Muscle of leg (tissue), 16 donors: ENCODE measurements around the gene HARBI1. TPM values are rescaled to one million over a fixed set of nuclear protein-coding genes. Genes with fewer than 3 reads are reported as not detected.

Experiments
- DNase-seq: peaks from one replicate; pipeline ENCODE4 v3.0.0; 2013
- H3K27ac ChIP-seq: one replicate; pipeline ENCODE4 v1.5.1; 2013; ENCODE audit warnings: mild to moderate bottlenecking, low read length, control low read depth
- H3K27me3 ChIP-seq: one replicate; pipeline ENCODE4 v1.6.1; 2013; ENCODE audit warnings: low read length; ENCODE audit not compliant: control insufficient read depth, insufficient read depth
- H3K36me3 ChIP-seq: one replicate; pipeline ENCODE4 v1.6.1; 2013; ENCODE audit warnings: low read length; ENCODE audit not compliant: control insufficient read depth, insufficient read depth
- H3K4me1 ChIP-seq: one replicate; pipeline ENCODE4 v1.6.1; 2013; ENCODE audit warnings: low read length; ENCODE audit not compliant: control insufficient read depth, insufficient read depth
- H3K4me3 ChIP-seq: one replicate; pipeline ENCODE4 v1.5.1; 2013; ENCODE audit warnings: low read length, control low read depth
- H3K9me3 ChIP-seq: replicated peaks from 2 replicates; pipeline ENCODE4 v1.6.1; 2013; ENCODE audit warnings: low read depth, low read length; ENCODE audit not compliant: control insufficient read depth
- WGBS: methylation state at CpG from one replicate; pipeline ENCODE4 v1.1.5; 2013; ENCODE audit warnings: missing lambda C conversion rate; ENCODE audit not compliant: insufficient coverage; 5-methylcytosine and 5-hydroxymethylcytosine counted together
- long read RNA-seq, 11 donors: transcript quantifications; one replicate each; lab custom pipeline, GENCODE V29; 2026
- polyA plus RNA-seq, 8 donors: library from polyadenylated mRNA; unstranded; fragments of 120-200 nt; gene quantifications; one replicate each; pipeline versions ENCODE4 v1.2.1 to v1.2.3, GENCODE V29; 2013; ENCODE audit warnings: inconsistent platforms in 1 of 8, low replicate concordance in 1 of 8; ENCODE audit not compliant: insufficient read length in 8 of 8, insufficient read depth in 1 of 8
- total RNA-seq: library from RNA; stranded (reverse); fragments of 120-200 nt; gene quantifications from one replicate; pipeline ENCODE4 v1.2.4, GENCODE V29; 2013

The HARBI1 gene
- 2.3 TPM for total RNA-seq
- polyA plus RNA-seq = 1 to 10 TPM; 2.3 to 3.5 (median 2.8) TPM
- long read RNA-seq, donor 1 = 0 reads
- long read RNA-seq, donor 2 = 0 reads
- long read RNA-seq, donor 3, partial matches to known transcripts = 0 of 1 reads
- long read RNA-seq, donor 3, other reads (novel, unspliced or antisense) = 0 of 1 reads
- long read RNA-seq, donor 4 = 0 reads
- long read RNA-seq, donor 5 = 0 reads
- long read RNA-seq, donor 6 = 0 reads
- long read RNA-seq, donor 7, partial matches to known transcripts = 7 of 8 reads
- long read RNA-seq, donor 7, other reads (novel, unspliced or antisense) = 0 of 8 reads
- long read RNA-seq, donor 8 = 0 reads
- long read RNA-seq, donor 9, partial matches to known transcripts = 0 of 1 reads
- long read RNA-seq, donor 9, other reads (novel, unspliced or antisense) = 0 of 1 reads
- long read RNA-seq, donor 10 = 0 reads
- long read RNA-seq, donor 11, partial matches to known transcripts = 0 of 1 reads
- long read RNA-seq, donor 11, other reads (novel, unspliced or antisense) = 0 of 1 reads

GRCh38 chr11:46617134-46617971 lies at the start of gene HARBI1, which contains the start of gene ATG13:
TSS of gene HARBI1 (minus strand) at chr11:46617227. CDS start at chr11:46616237, 990 bp downstream.
TSS of gene ATG13 (plus strand) at chr11:46617553. CDS start at chr11:46644292, 26,739 bp downstream.
- H3K4me1 ChIP-seq = peaks cover 13% of the 10 kb centered on the region
- no peaks in the 10 kb centered on the region for H3K9me3 ChIP-seq
- peak; percentile 94 for DNase-seq
- peak within 1 kb of the TSS; percentile 94 for H3K27ac ChIP-seq
- under 1% methylated on average over 60 of the region's 72 CpGs for WGBS
- no peaks in the 10 kb centered on the region for H3K27me3 ChIP-seq
- H3K4me3 ChIP-seq = peak within 1 kb of the TSS; percentile 96
- no peaks in the 10 kb centered on the region for H3K36me3 ChIP-seq

GRCh38 chr11:46666516-46666915 lies 49.5 kb upstream of the HARBI1 start:
- WGBS = 20% methylated on average over 2 of the region's 5 CpGs
- peaks cover 72% of the 10 kb centered on the region for H3K36me3 ChIP-seq
- H3K27me3 ChIP-seq = no peaks in the 10 kb centered on the region
- H3K4me1 ChIP-seq = peaks cover 4% of the 10 kb centered on the region
- DNase-seq = peak; percentile 38
- no peak overlapping the region for H3K4me3 ChIP-seq
- no peak overlapping the region for H3K27ac ChIP-seq
- H3K9me3 ChIP-seq = no peaks in the 10 kb centered on the region

- no peak overlapping the region for H3K4me3 ChIP-seq
- WGBS = no CpG with 5 or more reads among the region's 1 CpG
- peaks cover 72% of the 10 kb centered on the region for H3K36me3 ChIP-seq
- no peaks in the 10 kb centered on the region for H3K9me3 ChIP-seq
- DNase-seq = no peak
- H3K4me1 ChIP-seq = peaks cover 4% of the 10 kb centered on the region
- no peak overlapping the region for H3K27ac ChIP-seq
- no peaks in the 10 kb centered on the region for H3K27me3 ChIP-seq
Observed at GRCh38 chr11:46665356-46665755, 48.3 kb upstream of the HARBI1 start.

GRCh38 chr11:46664612-46665011 lies 47.6 kb upstream of the HARBI1 start:
- no peak for DNase-seq
- H3K27ac ChIP-seq = peak overlapping the region; percentile 10
- no peak overlapping the region for H3K4me3 ChIP-seq
- no peaks in the 10 kb centered on the region for H3K27me3 ChIP-seq
- peaks cover 71% of the 10 kb centered on the region for H3K36me3 ChIP-seq
- no peaks in the 10 kb centered on the region for H3K9me3 ChIP-seq
- 61% methylated on average over 4 of the region's 6 CpGs for WGBS
- H3K4me1 ChIP-seq = peaks cover 4% of the 10 kb centered on the region

GRCh38 chr11:46663277-46663940 lies 46.4 kb upstream of the HARBI1 start:
- Histone ChIP-seq H3K36me3 (peaks cover 70% of the 10 kb centered on the region), H3K27ac (no peak overlapping the region), H3K9me3 (no peaks in the 10 kb centered on the region), H3K4me3 (no peak overlapping the region), H3K4me1 (peaks cover 4% of the 10 kb centered on the region), H3K27me3 (no peaks in the 10 kb centered on the region)
- WGBS = 85% methylated on average over 4 of the region's 4 CpGs
- no peak for DNase-seq

GRCh38 chr11:46662366-46662765 lies 45.3 kb upstream of the HARBI1 start:
- H3K4me1 ChIP-seq = peaks cover 3% of the 10 kb centered on the region

GRCh38 chr11:46661836-46662235 lies 44.8 kb upstream of the HARBI1 start:
- DNase-seq = no peak
- no peaks in the 10 kb centered on the region for H3K27me3 ChIP-seq
- peaks cover 72% of the 10 kb centered on the region for H3K36me3 ChIP-seq
- H3K27ac ChIP-seq = no peak overlapping the region
- H3K4me1 ChIP-seq = no peaks in the 10 kb centered on the region
- H3K9me3 ChIP-seq = no peaks in the 10 kb centered on the region
- no peak overlapping the region for H3K4me3 ChIP-seq

More at GRCh38 chr11:46662366-46662765, 45.3 kb upstream of the HARBI1 start:
- no peak overlapping the region for H3K27ac ChIP-seq
- no peaks in the 10 kb centered on the region for H3K27me3 ChIP-seq
- H3K36me3 ChIP-seq = peaks cover 70% of the 10 kb centered on the region
- H3K4me3 ChIP-seq = no peak overlapping the region
- DNase-seq = no peak
- no peaks in the 10 kb centered on the region for H3K9me3 ChIP-seq

- H3K36me3 ChIP-seq = peaks cover 66% of the 10 kb centered on the region
- no CpG with 5 or more reads among the region's 1 CpG for WGBS
- no peaks in the 10 kb centered on the region for H3K4me1 ChIP-seq
- DNase-seq = no peak
- no peak overlapping the region for H3K4me3 ChIP-seq
- no peaks in the 10 kb centered on the region for H3K27me3 ChIP-seq
- H3K9me3 ChIP-seq = no peaks in the 10 kb centered on the region
- H3K27ac ChIP-seq = no peak overlapping the region
Observed at GRCh38 chr11:46659908-46660307, 42.9 kb upstream of the HARBI1 start.

- Histone ChIP-seq H3K4me3 (no peak overlapping the region), H3K36me3 (peaks cover 58% of the 10 kb centered on the region), H3K27ac (no peak overlapping the region), H3K9me3 (no peaks in the 10 kb centered on the region), H3K4me1 (no peaks in the 10 kb centered on the region), H3K27me3 (no peaks in the 10 kb centered on the region)
- no peak for DNase-seq
- WGBS = 100% methylated on average over 2 of the region's 4 CpGs
Observed at GRCh38 chr11:46658259-46658658, 41.2 kb upstream of the HARBI1 start.
